ENCODE data around the gene MS4A4A. TPM values are rescaled to one million over a fixed set of nuclear protein-coding genes. Genes with fewer than 3 reads are reported as not detected.

The MS4A4A gene
- total RNA-seq = not detected in 2 replicates

DNA sequence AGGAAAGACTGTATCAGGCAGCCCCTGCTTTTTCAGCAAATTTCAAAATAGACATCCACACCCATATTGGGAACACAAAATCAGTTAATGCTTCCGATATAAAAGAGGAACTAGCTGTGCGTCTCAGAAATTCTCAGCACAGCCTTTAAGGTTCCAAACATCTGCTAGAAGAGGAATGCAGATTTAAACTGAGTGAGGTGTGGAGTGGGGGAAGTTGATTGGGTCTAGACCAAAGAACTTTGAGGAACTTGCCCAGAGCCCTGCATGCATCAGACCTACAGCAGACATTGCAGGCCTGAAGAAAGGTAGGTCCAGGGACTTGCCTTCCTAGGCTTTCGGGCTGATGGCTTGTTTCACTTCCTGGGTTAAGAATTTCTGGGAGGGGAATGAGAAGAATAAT, at the start of gene MS4A4A:
TSS of gene MS4A4A (plus strand) at position 255 of the 400 bp plus-strand sequence. CDS start at position 265, 10 bp downstream.

DNA sequence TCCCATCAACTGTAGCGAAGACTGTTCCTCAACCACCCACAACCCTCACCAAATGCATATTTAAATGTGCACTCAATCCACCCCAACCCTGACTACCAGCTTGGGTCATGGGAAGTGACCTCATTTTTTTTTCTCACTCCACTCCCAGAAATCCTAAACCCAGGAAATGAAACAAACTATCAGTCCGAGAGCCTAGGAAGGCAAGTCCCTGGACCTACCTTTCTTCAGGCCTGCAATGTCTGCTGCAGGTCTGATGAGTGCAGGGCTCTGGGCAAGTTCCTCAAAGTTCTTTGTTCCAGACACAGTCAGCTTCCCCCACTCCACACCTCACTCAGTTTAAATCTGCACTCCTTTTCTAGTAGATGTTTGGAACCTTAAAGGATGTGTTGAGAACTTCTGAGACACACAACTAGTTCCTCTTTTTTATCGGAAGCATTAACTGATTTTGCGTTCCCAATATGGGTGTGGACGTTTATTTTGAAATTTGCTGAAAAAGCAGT, 37.7 kb upstream of the MS4A4A start, which contains the start of gene MS4A4E:
TSS of gene MS4A4E (minus strand) at position 398 of the 500 bp plus-strand sequence. CDS start 13,082 bp downstream, outside the sequence.

DNA sequence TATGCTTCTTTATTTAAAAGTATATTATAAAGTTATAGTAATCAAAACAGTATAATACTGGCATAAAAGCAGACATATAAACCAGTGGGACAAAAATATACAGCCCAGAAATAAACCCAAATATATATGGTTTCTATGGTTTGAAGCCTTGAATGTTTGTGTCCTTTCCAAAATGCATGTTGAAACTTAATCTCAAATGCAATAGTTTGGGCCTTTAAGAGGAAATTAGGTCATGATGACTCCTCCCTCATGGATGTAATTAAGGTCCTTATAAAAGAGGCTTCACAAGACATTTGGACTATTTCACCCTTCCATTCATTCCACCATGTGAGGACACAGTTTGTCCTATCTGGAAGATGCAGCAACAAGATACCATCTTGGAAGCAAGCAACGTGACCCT, 46.5 kb downstream of the MS4A4A start, which contains the start of gene MS4A6E:
TSS of gene MS4A6E (plus strand) at position 301 of the 400 bp plus-strand sequence. CDS start 7,641 bp downstream, outside the sequence.

Other genes starting within 250 kb of the MS4A4A start
- gene OOSP2, start 240.3 kb upstream of the MS4A4A start, total RNA-seq = not detected in 2 replicates
- not detected in 2 replicates for gene MS4A3, start 224.0 kb upstream of the MS4A4A start, total RNA-seq
- gene MS4A2, start 192.0 kb upstream of the MS4A4A start, total RNA-seq = not detected in 2 replicates
- gene MS4A6A, start 97.6 kb upstream of the MS4A4A start, total RNA-seq = not detected in 2 replicates
- not detected in 2 replicates for gene MS4A4E, start 37.5 kb upstream of the MS4A4A start, total RNA-seq
- not detected in 2 replicates for gene MS4A6E, start 46.6 kb downstream of the MS4A4A start, total RNA-seq
- gene MS4A7, start 97.9 kb downstream of the MS4A4A start, total RNA-seq = not detected in 2 replicates
- gene MS4A14, start 115.8 kb downstream of the MS4A4A start, total RNA-seq = not detected in 2 replicates
- not detected in 2 replicates for gene MS4A5, start 148.9 kb downstream of the MS4A4A start, total RNA-seq
- gene MS4A1, start 175.2 kb downstream of the MS4A4A start, total RNA-seq = not detected in 2 replicates
- gene MS4A12, start 212.1 kb downstream of the MS4A4A start, total RNA-seq = not detected in 2 replicates
- not detected in 2 replicates for gene MS4A13, start 234.7 kb downstream of the MS4A4A start, total RNA-seq

All from mesangial cell (primary cell).